ENCODE measurements around the gene C10orf67.
"Not testable (repeated sequence)": the region's sequence is repeated elsewhere in the genome, so short reads cannot be mapped to it uniquely, and the experiment has no call there.

The C10orf67 gene

DNA sequence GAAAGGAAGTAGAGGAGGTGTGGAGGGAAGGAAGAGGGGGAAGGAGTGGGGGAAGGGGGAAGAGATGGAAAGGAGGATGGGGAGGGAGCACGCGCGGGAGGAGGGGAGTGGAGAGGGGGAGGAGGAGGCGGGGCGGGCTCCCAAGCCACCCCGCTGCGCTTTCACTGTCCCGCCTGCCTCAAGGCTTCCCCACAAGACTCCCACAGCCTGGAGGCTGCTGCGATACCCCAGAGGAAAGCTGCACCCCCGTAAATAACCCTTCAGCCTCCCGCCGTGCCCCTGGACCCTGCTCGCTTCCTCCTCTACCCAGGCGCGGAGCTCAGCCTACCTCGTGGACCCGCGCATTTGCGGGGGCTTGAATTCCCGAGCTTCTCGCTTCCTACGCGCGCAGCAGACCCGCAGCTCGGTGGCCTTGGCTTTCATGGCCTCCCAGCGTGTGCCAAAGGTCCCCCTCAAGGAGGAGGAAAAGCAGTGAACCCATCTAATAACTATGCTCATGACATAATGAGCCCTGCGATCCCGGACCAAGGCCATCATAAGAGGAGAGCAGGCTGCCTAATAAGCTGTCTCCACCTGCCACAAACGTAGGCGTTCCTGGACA is at the start of gene C10orf67:
Gene C10orf67 (minus strand): TSS at position 557 of the 601 bp plus-strand sequence. CDS start 23 bp downstream, at position 534.
- peak; percentile 36 for DNase-seq (ENCODE audit: low spot score)
- in situ Hi-C loops (cut with MboI; ENCODE audit: low sequenced_read_pairs, unreplicated experiment) = no loop called here
- no peak for TF ChIP-seq CTCF (IDR thresholded peaks at IDR 0.05; ENCODE audit: borderline replicate concordance, control extremely low read depth, extremely low read depth, insufficient read depth, missing control alignments)

DNA sequence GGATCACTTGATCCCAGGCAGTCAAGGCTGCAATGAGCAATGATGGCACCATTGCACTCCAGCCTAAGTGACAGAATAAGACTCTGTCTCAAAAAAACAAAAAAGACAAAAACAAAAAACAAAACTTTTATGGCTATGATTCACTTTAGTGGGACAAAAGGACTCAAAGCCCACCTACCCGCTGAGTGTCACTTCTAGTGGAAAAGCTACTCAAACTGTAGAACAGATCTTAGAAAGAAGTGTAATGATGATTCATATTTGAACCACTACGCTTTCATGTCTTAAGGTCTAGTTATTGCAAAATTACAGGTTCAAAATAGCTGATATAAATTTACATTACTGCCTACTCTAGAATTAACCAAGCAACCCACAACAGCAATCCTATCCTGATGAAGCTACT is 47.2 kb upstream of the C10orf67 start:
- no peak for DNase-seq (ENCODE audit: low spot score)
- no peak for TF ChIP-seq CTCF (IDR thresholded peaks at IDR 0.05; ENCODE audit: borderline replicate concordance, control extremely low read depth, extremely low read depth, insufficient read depth, missing control alignments)
- in situ Hi-C loops (cut with MboI; ENCODE audit: low sequenced_read_pairs, unreplicated experiment) = no loop called here

GRCh38 chr10:23390809-23391208 is 46.2 kb upstream of the C10orf67 start:
- in situ Hi-C loops (cut with MboI; ENCODE audit: low sequenced_read_pairs, unreplicated experiment) = no loop called here
- DNase-seq (ENCODE audit: low spot score) = no peak
- TF ChIP-seq CTCF (IDR thresholded peaks at IDR 0.05; ENCODE audit: borderline replicate concordance, control extremely low read depth, extremely low read depth, insufficient read depth, missing control alignments) = no peak

GRCh38 chr10:23390408-23390807 is 45.8 kb upstream of the C10orf67 start:
- in situ Hi-C loops (cut with MboI; ENCODE audit: low sequenced_read_pairs, unreplicated experiment); DNase-seq (ENCODE audit: low spot score): not testable (repeated sequence)

GRCh38 chr10:23387516-23387915 is 42.9 kb upstream of the C10orf67 start:
- DNase-seq (ENCODE audit: low spot score); in situ Hi-C loops (cut with MboI; ENCODE audit: low sequenced_read_pairs, unreplicated experiment): not testable (repeated sequence)

DNA sequence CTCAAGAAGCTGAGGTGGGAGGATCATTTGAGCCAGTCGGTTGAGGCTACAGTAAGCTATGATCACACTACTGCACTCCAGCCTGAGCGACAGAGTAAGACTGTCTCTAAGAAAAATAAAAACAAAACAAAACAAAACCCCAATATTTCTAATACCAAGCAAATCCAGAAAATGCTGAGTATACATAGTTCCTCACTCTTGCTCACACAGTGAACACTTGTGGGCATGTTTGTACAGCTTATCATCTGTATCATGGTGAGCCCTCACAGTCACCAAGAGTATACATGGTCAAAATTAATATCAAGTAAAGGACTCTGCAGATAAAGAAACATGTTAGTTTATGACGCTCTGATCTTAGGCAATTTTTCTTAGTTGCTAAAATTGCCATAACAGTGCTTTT is 41.5 kb upstream of the C10orf67 start:
- no peak for TF ChIP-seq CTCF (IDR thresholded peaks at IDR 0.05; ENCODE audit: borderline replicate concordance, control extremely low read depth, extremely low read depth, insufficient read depth, missing control alignments)
- DNase-seq (ENCODE audit: low spot score) = no peak
- in situ Hi-C loops (cut with MboI; ENCODE audit: low sequenced_read_pairs, unreplicated experiment) = no loop called here

DNA sequence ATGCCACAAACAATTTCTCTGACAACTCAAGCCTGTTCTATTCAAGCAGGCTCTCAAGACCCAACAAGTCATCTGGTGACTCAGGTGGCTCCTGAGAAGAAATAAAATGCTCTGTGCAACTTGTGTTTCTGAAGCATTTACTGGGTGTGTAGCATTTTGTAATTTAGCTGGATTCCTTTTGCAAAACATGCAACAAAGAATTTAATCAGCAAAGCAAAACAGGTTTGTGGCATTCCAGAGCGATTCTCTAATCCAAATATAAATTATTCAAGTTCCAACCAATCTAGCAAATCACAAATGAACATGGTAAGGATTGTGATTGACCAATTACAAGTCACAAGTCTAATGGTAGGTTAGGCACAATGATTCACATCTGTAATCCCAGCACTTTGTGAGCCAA is 39.8 kb upstream of the C10orf67 start:
- no peak for DNase-seq (ENCODE audit: low spot score)
- TF ChIP-seq CTCF (IDR thresholded peaks at IDR 0.05; ENCODE audit: borderline replicate concordance, control extremely low read depth, extremely low read depth, insufficient read depth, missing control alignments) = no peak
- in situ Hi-C loops (cut with MboI; ENCODE audit: low sequenced_read_pairs, unreplicated experiment) = no loop called here

DNA sequence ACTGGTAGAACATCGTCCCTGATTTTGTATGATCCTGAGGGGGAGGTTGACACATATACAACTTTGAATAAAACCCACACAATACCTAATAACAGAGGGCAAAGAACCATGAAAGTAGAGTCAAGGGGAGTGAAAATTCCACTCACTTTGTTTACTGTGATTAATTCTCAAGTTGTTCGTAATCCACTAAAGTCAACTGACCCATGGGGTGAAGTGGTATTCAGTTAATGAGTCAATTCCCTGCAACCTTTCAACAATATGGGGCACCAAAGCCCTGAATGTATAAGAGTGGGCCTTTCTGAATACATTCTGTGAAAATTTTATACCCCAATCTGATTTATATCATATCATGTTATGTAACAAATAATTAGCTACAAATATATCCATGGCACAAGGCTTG is 39.0 kb upstream of the C10orf67 start:
- DNase-seq (ENCODE audit: low spot score) = no peak
- no peak for TF ChIP-seq CTCF (IDR thresholded peaks at IDR 0.05; ENCODE audit: borderline replicate concordance, control extremely low read depth, extremely low read depth, insufficient read depth, missing control alignments)
- in situ Hi-C loops (cut with MboI; ENCODE audit: low sequenced_read_pairs, unreplicated experiment) = no loop called here
